T-helper 1 cell treated with Interleukin-12 subunit alpha and Interleukin-12 subunit beta and Interleukin-4 antibody, amounts not matched to agents 30 μg/mL and 1 μg/mL, for 36 hours (primary cell): ENCODE results near the gene RPLP1.

ENCODE experiments used
- H3K27ac Mint-ChIP-seq: one replicate; pipeline ENCODE4 v1.8.0; 2021; ENCODE audit warnings: mild to moderate bottlenecking, mixed read lengths
- H3K27me3 Mint-ChIP-seq: one replicate; pipeline ENCODE4 v1.8.0; 2021; ENCODE audit warnings: low read depth, mixed read lengths
- H3K36me3 Mint-ChIP-seq: one replicate; pipeline ENCODE4 v1.8.0; 2021; ENCODE audit warnings: low read depth, mixed read lengths
- H3K4me1 Mint-ChIP-seq: one replicate; pipeline ENCODE4 v1.8.0; 2021; ENCODE audit warnings: low read depth, mixed read lengths
- H3K4me3 Mint-ChIP-seq: one replicate; pipeline ENCODE4 v1.8.0; 2021; ENCODE audit warnings: mild to moderate bottlenecking, moderate library complexity, mixed read lengths
- H3K9me3 Mint-ChIP-seq: one replicate; pipeline ENCODE4 v1.8.0; 2021; ENCODE audit warnings: mixed read lengths

The RPLP1 gene

DNA sequence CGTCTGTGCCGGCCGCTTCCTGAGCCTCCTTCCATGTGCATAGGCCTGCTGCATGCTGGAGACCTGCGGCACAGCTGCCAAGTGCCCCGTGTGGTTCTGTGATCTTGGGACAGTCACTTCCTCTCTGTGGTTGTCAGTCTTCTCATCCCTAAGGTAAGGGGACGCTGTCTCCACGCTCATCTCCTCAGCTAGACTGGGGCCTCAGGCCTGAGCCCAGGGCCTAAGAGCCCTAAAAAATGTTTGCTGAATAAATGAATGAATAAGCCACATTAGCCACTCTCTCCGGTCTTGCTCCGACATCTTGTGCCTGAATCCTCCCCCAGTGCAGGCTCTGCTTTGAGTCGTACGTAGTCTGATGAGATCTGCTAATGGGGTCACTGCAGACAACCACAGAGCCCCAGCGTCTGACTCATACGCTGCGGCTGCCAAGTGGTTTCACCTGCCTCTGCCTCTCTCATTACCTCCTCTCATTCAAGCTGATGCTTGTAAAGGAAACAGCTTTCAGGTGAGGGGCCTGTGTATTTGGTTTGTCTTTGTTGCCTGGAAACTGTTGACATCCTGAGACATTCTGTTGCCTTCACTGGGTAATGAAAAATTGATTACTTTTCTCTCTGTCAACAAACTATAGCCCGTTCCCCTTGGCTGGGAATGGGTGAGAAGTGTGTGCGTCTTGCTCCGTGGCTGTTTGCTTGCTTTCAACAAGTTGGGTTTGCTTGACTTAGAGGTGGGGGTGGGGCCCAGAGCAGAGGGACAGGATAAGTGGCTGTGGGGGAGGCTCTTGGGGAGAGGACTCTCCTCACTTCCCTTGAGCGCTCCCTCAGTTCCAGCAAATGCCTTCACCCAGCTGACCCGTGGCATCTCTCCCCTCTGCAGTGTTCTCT, 15.9 kb downstream of the RPLP1 start:
- Mint-ChIP-seq H3K9me3 (no peaks in the 10 kb centered on the region), H3K36me3 (no peaks in the 10 kb centered on the region), H3K27me3 (peaks cover 36% of the 10 kb centered on the region), H3K4me1 (peaks cover 26% of the 10 kb centered on the region), H3K4me3 (peak overlapping the region; percentile 51), H3K27ac (peak overlapping the region; percentile 87)

DNA sequence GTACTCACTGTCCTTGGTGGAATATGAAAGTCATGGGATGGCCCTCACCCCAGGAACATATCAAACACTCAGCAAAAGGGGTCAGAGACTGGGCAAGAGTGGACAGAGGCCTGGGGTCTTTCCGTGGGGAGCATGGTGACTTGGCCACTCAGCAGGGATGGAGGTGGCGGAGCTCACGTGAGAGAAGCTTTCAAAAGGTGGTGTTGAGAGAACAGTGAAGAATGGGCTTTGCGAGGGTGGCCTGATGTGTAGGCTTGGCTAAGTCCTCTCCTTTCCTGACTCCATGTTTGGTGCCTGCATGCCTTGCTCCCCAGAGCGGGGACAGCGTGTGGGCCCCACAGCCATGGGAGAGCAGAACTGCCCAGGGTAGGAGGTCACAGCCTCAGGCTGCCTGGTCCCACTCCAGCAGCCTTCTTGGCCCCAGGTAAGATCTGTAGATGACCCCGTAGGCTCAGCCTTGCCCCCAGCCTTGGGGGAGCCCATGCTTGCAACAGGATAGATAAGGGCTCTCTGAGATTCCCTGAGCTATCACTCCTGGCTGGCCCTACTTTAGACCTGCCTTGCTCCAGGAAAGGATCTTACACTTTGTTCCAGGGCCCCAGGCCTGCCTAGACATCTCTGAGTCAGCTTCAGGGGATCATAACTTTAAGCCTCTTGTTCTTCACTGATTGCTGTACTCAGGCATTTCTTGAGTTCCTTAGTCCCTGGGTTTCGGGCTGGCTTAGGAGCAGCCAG, 17.0 kb downstream of the RPLP1 start:
- Mint-ChIP-seq H3K27me3 (peaks cover 42% of the 10 kb centered on the region), H3K4me3 (no peak overlapping the region), H3K4me1 (peaks cover 22% of the 10 kb centered on the region), H3K36me3 (no peaks in the 10 kb centered on the region), H3K9me3 (no peaks in the 10 kb centered on the region), H3K27ac (peak overlapping the region; percentile 87)

DNA sequence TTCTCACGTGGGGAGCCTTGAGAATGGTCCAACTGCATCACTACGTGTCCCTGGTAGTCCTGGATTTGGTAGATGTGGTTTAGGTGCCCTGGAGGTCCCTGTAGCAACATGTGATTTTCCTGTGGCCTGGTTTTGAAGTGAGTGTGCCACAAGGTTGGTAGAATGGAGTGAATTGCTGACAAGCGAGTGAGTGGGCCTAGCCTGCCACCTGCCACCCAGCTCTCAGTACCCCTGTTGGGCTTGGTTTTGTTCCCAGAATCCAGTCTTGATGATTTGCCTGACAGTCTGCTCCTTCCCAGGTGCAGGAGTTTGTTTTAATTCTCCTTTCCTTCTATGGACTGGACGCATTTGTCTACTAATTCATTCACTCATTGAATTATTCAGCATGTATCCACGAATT, 19.4 kb downstream of the RPLP1 start:
- H3K27me3 Mint-ChIP-seq, result peaks cover 32% of the 10 kb centered on the region
- H3K4me1 Mint-ChIP-seq, result peaks cover 22% of the 10 kb centered on the region
- no peaks in the 10 kb centered on the region for H3K36me3 Mint-ChIP-seq
- H3K9me3 Mint-ChIP-seq, result no peaks in the 10 kb centered on the region
- no peak overlapping the region for H3K4me3 Mint-ChIP-seq
- H3K27ac Mint-ChIP-seq, result no peak overlapping the region

DNA sequence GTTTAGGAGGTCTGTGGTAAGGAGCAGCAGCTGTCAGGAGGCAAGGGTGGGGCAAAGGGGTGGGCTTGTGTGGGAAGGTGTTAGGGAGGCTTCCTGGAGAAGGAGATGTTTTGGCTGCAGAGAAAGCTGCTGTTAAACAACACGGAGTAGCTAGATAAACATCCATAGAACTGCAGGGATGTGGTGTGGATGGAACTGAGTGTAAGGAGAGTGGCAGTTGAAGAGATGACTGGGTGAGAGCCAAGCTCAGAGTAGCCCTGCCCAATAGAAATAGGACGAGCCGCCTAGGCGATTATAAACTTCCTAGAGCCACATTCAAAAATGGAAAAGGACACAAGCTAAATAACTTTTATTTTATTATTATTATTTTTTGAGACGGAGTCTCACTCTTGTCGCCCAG, 19.9 kb downstream of the RPLP1 start:
- peaks cover 22% of the 10 kb centered on the region for H3K4me1 Mint-ChIP-seq
- H3K4me3 Mint-ChIP-seq, result no peak overlapping the region
- H3K27me3 Mint-ChIP-seq, result peaks cover 32% of the 10 kb centered on the region
- H3K36me3 Mint-ChIP-seq, result no peaks in the 10 kb centered on the region
- no peaks in the 10 kb centered on the region for H3K9me3 Mint-ChIP-seq
- peak overlapping the region; percentile 65 for H3K27ac Mint-ChIP-seq

DNA sequence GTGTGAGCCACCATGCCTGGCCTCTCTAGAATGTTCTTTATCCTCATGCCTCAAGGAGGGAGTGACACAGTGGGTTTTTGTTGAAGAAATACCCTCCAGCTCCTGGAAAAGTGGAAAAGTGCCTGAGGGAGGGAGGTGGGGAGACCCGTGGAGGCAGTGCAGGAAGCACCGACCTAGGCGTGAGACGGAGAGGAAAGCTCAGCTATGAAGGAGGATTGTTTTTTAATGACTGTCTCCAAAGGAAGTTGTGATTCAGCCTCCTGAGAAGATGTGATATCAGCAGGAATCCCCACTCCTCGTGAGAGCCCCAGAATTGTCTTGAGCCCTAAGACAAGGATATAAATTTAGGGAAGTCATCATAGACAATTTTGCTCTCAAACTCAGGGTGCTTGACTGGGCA, 21.7 kb downstream of the RPLP1 start:
- no peaks in the 10 kb centered on the region for H3K36me3 Mint-ChIP-seq
- no peak overlapping the region for H3K27ac Mint-ChIP-seq
- peaks cover 4% of the 10 kb centered on the region for H3K4me1 Mint-ChIP-seq
- H3K4me3 Mint-ChIP-seq, result no peak overlapping the region
- peaks cover 34% of the 10 kb centered on the region for H3K27me3 Mint-ChIP-seq
- no peaks in the 10 kb centered on the region for H3K9me3 Mint-ChIP-seq

DNA sequence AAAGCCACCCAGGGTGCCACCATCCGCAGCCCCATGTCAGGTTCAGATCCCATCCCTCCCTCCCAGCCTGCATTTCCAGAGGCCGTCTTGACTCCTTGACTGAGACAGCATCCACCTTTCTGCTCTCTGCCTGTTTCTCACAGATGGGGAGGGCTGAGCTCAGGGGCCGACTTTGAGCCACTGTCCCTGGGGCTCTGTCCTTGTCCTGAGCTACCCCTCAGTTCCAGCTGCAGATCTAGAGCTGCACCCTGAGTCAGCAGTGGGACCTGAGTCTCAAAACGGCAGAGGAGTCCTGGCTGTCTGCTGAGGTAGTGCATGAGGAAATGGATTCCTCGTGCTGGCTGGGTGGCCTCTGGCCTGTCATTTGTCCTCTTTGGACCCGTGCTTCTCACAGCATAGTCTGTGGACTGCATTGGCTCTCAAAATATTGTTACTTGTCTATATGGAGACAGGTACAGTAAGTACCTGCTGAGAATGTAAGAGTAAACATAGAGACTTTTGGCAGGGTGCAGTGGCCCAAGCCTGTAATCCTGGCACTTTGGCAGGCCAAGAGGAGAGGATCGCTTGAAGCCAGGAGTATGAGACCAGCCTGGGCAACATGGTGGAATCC, 22.3 kb downstream of the RPLP1 start:
- H3K27ac Mint-ChIP-seq, result no peak overlapping the region
- H3K9me3 Mint-ChIP-seq, result peaks cover 6% of the 10 kb centered on the region

DNA sequence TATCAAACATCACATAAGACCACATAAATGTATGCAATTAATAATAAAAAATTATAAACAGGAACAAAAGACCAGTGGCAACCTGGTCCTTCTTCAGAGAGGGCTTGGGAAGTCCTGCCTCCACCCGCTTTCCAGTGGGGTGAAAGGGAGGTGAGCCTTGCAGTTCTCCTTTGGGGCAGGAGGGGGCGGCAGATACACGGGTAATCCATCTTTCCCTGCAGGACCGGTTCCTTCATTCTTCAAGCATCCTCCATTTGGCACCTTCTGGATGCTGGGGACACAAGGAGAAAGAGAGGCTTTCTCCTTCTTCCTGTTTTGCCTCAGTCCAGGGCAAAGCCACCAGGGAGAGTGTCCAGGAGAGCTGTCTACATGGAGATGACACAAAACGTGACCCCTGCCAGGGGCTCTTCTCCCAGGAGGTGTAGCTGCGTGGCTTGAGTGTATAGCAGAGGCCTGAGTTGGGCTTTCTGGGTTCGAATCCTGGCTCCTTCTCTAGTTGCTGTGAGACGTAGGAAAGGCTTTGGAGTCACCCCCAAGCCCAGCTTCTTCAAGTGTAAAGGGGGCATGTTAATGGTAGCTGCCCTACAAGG, 23.2 kb downstream of the RPLP1 start:
- no peak overlapping the region for H3K4me3 Mint-ChIP-seq
- H3K4me1 Mint-ChIP-seq, result peaks cover 3% of the 10 kb centered on the region
- peaks cover 6% of the 10 kb centered on the region for H3K36me3 Mint-ChIP-seq
- no peak overlapping the region for H3K27ac Mint-ChIP-seq
- H3K27me3 Mint-ChIP-seq, result peaks cover 45% of the 10 kb centered on the region
- H3K9me3 Mint-ChIP-seq, result peaks cover 11% of the 10 kb centered on the region

More for the DNA sequence above, 22.3 kb downstream of the RPLP1 start:
- H3K36me3 Mint-ChIP-seq, result peaks cover 6% of the 10 kb centered on the region
- H3K4me1 Mint-ChIP-seq, result peaks cover 3% of the 10 kb centered on the region
- no peak overlapping the region for H3K4me3 Mint-ChIP-seq
- peaks cover 40% of the 10 kb centered on the region for H3K27me3 Mint-ChIP-seq

DNA sequence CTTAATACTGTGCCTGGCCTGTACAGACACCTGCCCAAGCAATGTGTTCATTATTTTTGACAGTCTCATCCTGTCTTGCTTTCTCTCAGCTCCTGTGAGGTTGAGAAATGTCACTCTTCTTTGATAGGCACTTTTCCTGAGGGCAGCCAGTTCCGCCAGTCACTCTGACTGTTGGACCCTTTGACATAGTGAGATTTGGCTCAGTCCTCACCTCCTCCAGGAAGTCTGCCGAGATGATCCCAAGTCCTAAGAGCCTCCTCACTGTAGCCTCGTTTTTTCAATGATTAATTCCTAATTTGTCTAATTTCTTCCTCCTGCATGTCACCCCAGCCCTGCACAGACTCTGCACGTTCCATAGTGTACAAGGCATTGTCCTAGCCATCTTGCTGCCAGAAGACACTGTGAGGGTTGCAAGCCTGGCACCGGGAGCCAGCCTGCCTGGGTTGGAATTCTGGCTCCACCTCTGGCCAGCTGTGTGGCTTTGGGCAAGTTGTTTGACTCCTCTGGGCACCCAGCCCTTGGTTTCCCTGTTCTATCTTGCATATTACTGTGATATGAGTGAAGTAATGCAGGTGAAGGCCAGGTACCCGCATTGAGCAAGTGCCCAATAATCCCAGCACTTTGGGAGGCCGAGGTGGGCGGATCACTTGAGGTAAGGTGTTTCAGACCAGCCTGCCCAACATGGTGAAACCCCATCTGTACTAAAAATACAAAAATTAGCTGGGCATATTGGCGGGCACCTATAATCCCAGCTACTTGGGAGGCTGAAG, 24.3 kb downstream of the RPLP1 start:
- Mint-ChIP-seq H3K27me3 (peaks cover 36% of the 10 kb centered on the region), H3K36me3 (peaks cover 6% of the 10 kb centered on the region), H3K27ac (no peak overlapping the region), H3K4me3 (no peak overlapping the region), H3K9me3 (peaks cover 11% of the 10 kb centered on the region), H3K4me1 (no peaks in the 10 kb centered on the region)

DNA sequence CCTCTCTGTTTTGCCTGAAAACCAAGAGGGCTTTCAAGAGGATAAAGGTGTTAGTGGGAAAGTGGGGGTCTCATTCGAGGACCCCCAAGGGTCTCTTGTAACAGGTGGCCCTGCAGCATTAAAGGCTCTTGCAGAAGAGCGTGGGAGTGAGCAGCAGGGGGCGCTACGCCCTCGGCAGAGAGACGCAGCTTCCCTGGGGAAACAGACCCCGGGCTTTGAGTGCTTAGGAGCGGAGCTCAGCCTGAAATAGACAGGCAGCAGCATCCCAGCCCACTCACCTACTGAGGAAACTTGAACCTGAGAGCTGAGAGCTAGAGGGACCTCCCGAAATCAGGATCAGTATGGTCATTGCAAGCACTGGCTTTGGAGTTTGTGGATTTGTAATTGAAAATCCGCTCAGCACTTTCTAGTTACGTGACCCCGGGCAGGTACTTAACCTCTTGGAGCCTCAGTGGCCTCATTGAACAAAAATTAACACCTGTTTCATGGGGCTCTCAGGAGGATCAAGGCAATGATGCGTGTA, 25.7 kb downstream of the RPLP1 start:
- Mint-ChIP-seq H3K36me3 (peaks cover 6% of the 10 kb centered on the region), H3K4me3 (no peak overlapping the region), H3K27ac (no peak overlapping the region), H3K9me3 (peaks cover 11% of the 10 kb centered on the region), H3K4me1 (no peaks in the 10 kb centered on the region), H3K27me3 (peaks cover 29% of the 10 kb centered on the region)

DNA sequence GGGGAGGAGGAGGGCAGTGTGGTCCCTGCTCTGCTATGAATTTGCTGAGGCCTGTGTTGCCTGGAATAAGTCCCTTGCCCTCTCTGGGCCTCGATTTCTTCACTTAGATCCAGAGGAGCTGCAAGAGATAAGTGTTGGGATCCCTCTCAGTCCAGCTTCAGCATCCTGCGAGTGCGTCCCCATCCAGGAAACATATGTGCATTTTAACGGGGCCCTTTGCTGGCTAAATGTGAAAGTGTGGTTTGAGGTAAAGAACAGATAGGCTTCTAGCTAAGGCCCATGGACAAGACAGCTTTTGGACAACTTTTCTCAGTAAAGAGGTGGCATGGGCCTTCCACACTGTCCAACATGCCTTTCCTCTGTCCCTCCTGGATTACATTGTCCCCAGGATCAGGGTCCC, 26.5 kb downstream of the RPLP1 start:
- Mint-ChIP-seq H3K27me3 (peaks cover 28% of the 10 kb centered on the region), H3K36me3 (peaks cover 6% of the 10 kb centered on the region), H3K4me1 (no peaks in the 10 kb centered on the region), H3K27ac (no peak overlapping the region), H3K9me3 (peaks cover 11% of the 10 kb centered on the region), H3K4me3 (no peak overlapping the region)

DNA sequence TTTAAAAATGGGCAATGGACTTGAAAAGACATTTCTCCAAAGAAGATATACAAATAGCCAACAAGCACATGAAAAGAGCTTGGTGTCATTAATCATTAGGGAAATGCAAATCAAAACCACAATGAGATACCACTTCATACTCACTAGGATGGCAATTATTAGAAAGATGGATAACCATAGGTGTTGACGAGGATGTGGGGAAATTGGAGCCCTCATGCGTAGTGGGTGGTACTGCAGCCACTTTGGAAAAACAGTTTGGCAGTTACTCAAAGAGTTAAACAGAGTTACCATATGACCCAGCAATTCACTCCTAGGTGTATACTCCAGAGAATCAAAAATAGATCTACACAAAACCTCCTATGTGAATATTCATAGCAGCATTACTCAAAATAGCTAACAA, 27.4 kb downstream of the RPLP1 start:
- Mint-ChIP-seq H3K4me1 (no peaks in the 10 kb centered on the region), H3K9me3 (peaks cover 11% of the 10 kb centered on the region), H3K27me3 (peaks cover 26% of the 10 kb centered on the region), H3K4me3 (no peak overlapping the region), H3K36me3 (peaks cover 6% of the 10 kb centered on the region), H3K27ac (no peak overlapping the region)

DNA sequence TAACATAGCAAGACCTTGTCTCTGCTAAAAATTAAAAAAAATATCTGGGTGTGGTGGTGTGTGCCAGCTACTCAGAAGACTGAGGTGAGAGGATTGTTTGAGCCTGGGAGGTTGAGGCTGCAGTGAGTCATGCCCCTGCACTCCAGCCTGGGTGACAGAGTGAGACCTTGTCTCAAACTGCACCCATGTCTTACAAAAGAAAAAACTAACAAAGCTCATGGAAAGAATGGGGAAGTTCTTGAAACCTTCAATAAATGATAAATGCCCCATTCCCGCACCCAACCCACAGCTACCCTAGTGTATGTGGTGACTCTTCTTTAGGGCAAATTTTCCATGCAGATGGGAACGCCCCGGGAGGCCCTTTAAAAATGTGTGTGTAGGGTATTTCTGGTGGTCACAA, 28.3 kb downstream of the RPLP1 start:
- Mint-ChIP-seq H3K4me1 (no peaks in the 10 kb centered on the region), H3K27ac (no peak overlapping the region), H3K36me3 (peaks cover 6% of the 10 kb centered on the region), H3K27me3 (peaks cover 22% of the 10 kb centered on the region), H3K9me3 (peaks cover 13% of the 10 kb centered on the region), H3K4me3 (no peak overlapping the region)

DNA sequence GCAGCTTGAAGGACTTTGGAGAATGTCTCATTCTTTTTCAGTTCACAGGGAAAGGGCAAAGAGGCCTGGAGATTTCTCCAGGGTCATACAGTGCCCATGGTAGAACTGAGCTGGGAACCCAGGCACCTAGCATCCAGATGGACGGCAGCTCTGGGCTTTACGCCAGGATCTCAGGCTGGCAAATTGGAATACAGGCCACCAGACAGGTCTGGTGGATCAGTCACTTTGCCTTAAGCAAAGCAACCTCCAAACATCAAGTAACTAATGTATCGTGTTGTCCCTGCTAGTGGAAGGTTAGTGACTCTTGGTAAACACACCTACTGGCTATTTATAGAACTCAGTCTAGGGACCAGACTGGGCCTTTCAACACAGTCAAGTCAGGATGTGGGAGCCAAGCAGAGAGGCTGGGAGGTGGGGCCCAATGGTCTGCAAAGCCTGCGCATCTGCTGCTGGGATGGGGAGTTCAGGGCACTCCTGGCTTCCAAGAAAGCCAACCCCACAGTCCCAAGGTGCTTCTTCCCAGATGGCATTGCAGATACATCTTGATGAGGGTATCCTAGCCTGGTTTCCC, 30.2 kb downstream of the RPLP1 start:
- peaks cover 14% of the 10 kb centered on the region for H3K9me3 Mint-ChIP-seq
- H3K36me3 Mint-ChIP-seq, result peaks cover 6% of the 10 kb centered on the region
- H3K27ac Mint-ChIP-seq, result no peak overlapping the region
- no peak overlapping the region for H3K4me3 Mint-ChIP-seq
- peaks cover 18% of the 10 kb centered on the region for H3K27me3 Mint-ChIP-seq
- no peaks in the 10 kb centered on the region for H3K4me1 Mint-ChIP-seq
